Breast epithelium (tissue), 4 donors: ENCODE measurements around the gene DLX6. TPM values are rescaled to one million over a fixed set of nuclear protein-coding genes. Genes with fewer than 3 reads are reported as not detected.

ENCODE experiments used
- DNase-seq, 2 donors: peaks; one replicate each; pipeline ENCODE4 v3.0.0-alpha.2; 2019; ENCODE audit warnings: low spot score in 2 of 2
- H3K27ac ChIP-seq, 2 donors: fragments of 200-600 bp; sonication (generic) in 1 of 2; one replicate each; pipeline ENCODE4 v1.5.1; 2016 to 2019; ENCODE audit warnings: mild to moderate bottlenecking in 1 of 2
- H3K27me3 ChIP-seq, 2 donors: fragments of 200-600 bp; sonication (generic) in 1 of 2; one replicate each; pipeline versions ENCODE4 v1.5.1 to v1.6.0; 2017 to 2019; ENCODE audit warnings: control low read depth in 1 of 2, mild to moderate bottlenecking in 1 of 2
- H3K36me3 ChIP-seq: fragments of 200-600 bp; one replicate; pipeline ENCODE4 v1.5.1; 2019
- H3K4me1 ChIP-seq, 2 donors: fragments of 200-600 bp; sonication (generic); one replicate each; pipeline ENCODE4 v1.5.1; 2016 to 2019; ENCODE audit warnings: control low read depth in 1 of 2
- H3K4me3 ChIP-seq, 3 donors: fragments of 200-600 bp; sonication (generic); 1 replicate in 2 of 3; 2 replicates in 1 of 3; pipeline ENCODE4 v1.5.1; 2016 to 2019; ENCODE audit warnings: mild to moderate bottlenecking in 3 of 3, moderate library complexity in 2 of 3
- H3K9me3 ChIP-seq, 2 donors: fragments of 200-600 bp; sonication (generic) in 1 of 2; one replicate each; pipeline ENCODE4 v1.5.1; 2016 to 2019; ENCODE audit warnings: control low read depth in 1 of 2
- POLR2A ChIP-seq: fragments of 450-650 bp; IDR thresholded peaks from one replicate; pipeline ENCODE4 v1.6.1; 2016; ENCODE audit warnings: antibody characterized with exemption, mild to moderate bottlenecking, moderate library complexity
- POLR2AphosphoS5 ChIP-seq, 3 donors: sonication (generic); formaldehyde crosslinking; IDR thresholded peaks; one replicate each; pipeline ENCODE4 v1.6.1; 2017; ENCODE audit warnings: antibody characterized with exemption in 3 of 3
- intact Hi-C: fragments of 100-400 bp; cut with DNase I; formaldehyde crosslinking; loops from one replicate; pipeline ENCODE4 v1.15.1; 2023; ENCODE audit warnings: low total_unique reads
- total RNA-seq, 3 donors: library from RNA; depleted of rRNA; stranded (reverse); fragments of >200 nt; gene quantifications; one replicate each; pipeline ENCODE4 v1.1.0, GENCODE V29; 2016
- TF ChIP-seq, protein P1 (sequence below), 3 donors: fragments of 450-650 bp; IDR thresholded peaks; one replicate each; pipeline ENCODE4 v1.5.1; 2016 to 2017; ENCODE audit warnings: antibody characterized with exemption in 3 of 3, mild to moderate bottlenecking in 3 of 3, moderate library complexity in 3 of 3

The DLX6 gene
- total RNA-seq, 3 donors from 2014 or later = under 0.01 TPM; not detected in 2

DNA sequence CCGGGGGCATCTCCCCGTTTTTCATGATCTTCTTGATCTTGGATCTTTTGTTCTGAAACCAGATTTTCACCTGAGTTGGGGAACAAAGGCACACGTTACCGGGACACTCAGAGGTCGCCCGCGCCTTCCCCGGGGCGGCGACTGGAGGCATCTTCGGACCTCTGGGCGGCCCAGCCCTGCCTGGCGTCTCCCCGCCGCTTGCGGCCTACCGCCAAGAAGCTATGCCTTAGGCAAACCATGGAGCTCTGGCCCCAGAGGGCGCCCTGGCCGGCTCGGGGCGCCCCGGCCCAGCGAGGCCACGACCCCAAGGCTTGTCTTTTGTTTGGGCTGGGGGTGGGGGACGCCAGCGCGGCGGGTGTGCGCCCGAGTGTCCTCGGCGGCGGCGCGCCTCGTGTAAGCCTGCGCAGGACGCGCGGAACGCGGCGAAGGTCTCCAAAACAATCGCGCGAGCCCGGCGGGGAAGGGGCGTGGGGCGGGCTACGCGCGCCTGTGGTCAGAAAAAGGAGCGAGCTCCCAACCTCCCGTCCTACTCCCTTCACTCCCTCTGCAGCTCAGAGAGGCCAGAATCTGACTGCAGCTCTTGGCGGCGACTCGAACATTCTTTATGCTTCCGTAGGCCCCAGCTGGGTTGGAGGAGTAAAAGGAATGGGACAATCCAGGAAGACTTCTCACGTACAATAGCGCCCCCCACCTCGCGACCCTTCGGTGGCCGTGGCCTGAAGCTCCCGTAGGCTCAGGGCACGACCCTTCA is 15.8 kb downstream of the DLX6 start:
- DNase-seq = no peak
- H3K27me3 ChIP-seq = peaks cover 0 to 100% of the 10 kb centered on the region in 2 donors
- H3K4me3 ChIP-seq = peak overlapping the region in 1 of 3 donors; percentile 13
- intact Hi-C loops = no loop called here
- peaks cover 6 to 8% of the 10 kb centered on the region in 2 donors for H3K4me1 ChIP-seq
- no peaks in the 10 kb centered on the region for H3K9me3 ChIP-seq
- no peaks in the 10 kb centered on the region for H3K36me3 ChIP-seq
- H3K27ac ChIP-seq = no peak overlapping the region
- no peak for TF ChIP-seq POLR2AphosphoS5 (IDR thresholded peaks at IDR 0.05)
- no peak for TF ChIP-seq POLR2A
- TF ChIP-seq, protein P1, sequence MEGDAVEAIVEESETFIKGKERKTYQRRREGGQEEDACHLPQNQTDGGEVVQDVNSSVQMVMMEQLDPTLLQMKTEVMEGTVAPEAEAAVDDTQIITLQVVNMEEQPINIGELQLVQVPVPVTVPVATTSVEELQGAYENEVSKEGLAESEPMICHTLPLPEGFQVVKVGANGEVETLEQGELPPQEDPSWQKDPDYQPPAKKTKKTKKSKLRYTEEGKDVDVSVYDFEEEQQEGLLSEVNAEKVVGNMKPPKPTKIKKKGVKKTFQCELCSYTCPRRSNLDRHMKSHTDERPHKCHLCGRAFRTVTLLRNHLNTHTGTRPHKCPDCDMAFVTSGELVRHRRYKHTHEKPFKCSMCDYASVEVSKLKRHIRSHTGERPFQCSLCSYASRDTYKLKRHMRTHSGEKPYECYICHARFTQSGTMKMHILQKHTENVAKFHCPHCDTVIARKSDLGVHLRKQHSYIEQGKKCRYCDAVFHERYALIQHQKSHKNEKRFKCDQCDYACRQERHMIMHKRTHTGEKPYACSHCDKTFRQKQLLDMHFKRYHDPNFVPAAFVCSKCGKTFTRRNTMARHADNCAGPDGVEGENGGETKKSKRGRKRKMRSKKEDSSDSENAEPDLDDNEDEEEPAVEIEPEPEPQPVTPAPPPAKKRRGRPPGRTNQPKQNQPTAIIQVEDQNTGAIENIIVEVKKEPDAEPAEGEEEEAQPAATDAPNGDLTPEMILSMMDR (IDR thresholded peaks at IDR 0.05) = no peak

DNA sequence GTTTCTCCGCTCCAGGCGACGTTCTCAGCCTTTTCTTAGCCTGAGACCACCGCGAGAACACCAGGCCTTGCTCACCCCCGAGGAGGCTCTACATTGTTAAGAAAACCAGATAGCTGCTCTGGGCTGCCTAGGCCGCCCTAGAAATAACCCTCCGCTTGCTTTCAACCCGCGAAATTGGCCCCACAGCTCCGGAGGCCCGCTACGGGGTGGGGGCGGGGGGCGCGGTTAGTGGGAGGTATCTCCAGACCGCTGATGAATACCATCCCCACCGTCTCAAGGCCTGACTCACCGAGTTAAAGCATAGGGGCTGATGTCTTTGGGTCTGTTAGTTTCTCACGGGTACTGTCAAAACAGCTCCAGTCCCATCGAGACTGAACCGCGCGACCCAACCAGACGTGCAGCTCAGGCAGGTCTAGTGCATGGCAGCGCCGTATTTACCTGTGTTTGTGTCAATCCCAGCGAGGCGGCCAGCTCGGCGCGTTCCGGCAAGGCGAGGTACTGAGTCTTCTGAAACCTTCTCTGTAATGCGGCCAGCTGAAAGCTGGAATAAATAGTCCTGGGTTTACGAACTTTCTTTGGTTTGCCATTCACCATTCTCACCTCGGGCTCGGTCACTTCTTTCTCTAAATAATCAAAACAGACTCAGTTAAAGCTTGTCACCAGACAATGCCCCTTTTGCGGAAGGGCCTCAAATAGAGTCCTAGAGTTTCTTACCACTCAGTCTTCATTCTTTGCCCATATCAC is 16.6 kb downstream of the DLX6 start:
- Histone ChIP-seq H3K27ac (no peak overlapping the region), H3K36me3 (no peaks in the 10 kb centered on the region), H3K27me3 (peaks cover 0 to 100% of the 10 kb centered on the region in 2 donors), H3K9me3 (no peaks in the 10 kb centered on the region), H3K4me1 (peaks cover 6 to 8% of the 10 kb centered on the region in 2 donors), H3K4me3 (peak overlapping the region in 1 of 3 donors; percentile 13)
- intact Hi-C loops = no loop called here
- TF ChIP-seq POLR2AphosphoS5 (IDR thresholded peaks at IDR 0.05) (no peak), POLR2A (no peak)
- TF ChIP-seq, protein P1 (IDR thresholded peaks at IDR 0.05) = no peak
- no peak for DNase-seq

DNA sequence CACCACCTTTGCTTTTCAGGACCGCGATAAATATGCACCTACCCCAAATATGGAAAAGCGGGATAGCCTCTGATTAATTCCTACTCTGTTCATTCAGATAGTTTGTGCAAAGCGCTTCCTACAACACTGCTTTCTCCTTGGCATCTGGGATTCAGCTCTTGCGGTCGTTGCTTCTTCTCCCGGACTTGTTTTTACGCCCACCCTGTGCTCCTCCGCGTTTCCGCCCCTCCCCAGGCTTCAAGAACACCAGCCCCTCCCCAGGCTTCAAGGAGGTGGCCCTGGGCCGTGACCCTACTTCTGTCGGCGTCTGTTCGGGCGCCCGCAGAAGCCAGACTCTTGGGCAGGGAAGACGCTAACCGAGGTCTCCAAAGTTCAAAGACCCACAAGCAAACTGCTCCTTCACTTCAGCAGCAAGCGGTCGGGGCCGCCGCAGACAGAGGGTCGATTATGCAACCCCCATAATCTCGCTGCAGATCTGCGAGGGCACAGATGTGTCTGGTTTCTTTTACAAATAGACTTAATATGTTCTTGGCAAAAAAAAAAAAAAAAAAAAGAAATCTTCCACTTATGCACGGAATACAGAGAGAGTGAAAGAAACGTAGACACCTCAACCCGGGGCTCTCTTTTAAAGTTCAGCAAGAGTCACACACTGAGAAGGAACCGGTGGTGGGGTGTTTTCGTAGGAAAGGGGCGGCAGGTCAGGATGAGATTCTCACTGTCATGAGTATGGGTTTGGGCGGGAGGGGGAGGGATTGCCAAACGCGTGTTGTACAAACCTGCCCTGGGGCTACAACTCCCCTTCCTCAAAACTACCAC is 17.3 kb downstream of the DLX6 start:
- TF ChIP-seq POLR2AphosphoS5 (IDR thresholded peaks at IDR 0.05) (no peak), POLR2A (no peak)
- TF ChIP-seq, protein P1 (IDR thresholded peaks at IDR 0.05) = no peak
- Histone ChIP-seq H3K9me3 (no peaks in the 10 kb centered on the region), H3K27ac (no peak overlapping the region), H3K4me1 (peaks cover 8 to 11% of the 10 kb centered on the region in 2 donors), H3K27me3 (peaks cover 0 to 99% of the 10 kb centered on the region in 2 donors), H3K36me3 (no peaks in the 10 kb centered on the region), H3K4me3 (peak overlapping the region in 1 of 3 donors; percentile 66)
- intact Hi-C loops = no loop called here
- no peak for DNase-seq

DNA sequence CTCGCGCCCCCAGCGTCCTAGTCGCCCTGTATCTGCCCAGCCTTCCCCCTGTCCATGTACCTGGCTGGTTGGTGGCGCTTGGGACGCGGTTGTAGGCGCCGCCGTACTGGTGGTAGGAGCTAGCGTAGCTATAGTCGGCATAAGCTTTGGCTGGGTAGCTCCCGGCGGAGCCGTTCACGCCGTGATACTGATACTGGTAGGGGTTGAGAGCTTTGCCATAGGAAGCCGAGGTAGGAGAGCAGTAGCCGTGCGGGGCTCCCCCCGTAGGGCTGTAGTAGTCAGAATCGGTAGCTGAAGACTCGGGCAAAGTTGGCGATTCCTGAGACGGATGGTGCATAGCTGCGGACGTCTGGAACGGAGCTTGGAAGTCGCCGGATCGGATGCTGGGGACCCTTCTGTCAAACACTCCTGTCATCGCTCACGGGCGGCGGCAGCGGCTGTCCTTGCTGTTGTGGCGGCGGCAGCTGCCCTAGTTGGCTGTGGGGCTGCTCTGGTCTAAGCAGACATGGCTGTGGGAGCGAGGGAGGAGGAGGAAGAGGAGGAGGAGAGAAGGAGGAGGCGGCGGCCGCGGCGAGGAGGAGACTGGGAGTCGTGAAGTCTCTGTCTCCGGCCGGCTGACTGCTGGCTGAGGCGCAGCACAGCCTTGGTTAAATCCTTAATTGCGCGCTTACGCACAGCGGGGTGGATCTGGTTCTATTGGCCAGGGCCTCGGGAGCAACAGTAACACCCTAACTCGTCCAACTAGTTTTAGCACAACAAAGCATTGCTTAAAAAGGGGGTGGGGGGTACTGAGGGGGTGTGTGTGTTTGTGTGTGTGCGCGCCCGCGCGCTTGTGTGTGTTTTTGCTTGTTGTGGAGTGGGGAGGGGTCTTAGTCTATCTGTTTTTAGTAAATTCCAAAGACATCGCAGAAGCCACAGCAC is 19.1 kb downstream of the DLX6 start, which contains the start of gene DLX5:
Gene DLX5 (minus strand): TSS at position 623 of the 921 bp plus-strand sequence. CDS start 208 bp downstream, at position 415.
- no peaks in the 10 kb centered on the region for H3K9me3 ChIP-seq
- peak within 1 kb of the TSS in 1 of 2 donors; percentile 21 for H3K27ac ChIP-seq
- TF ChIP-seq, protein P1 (IDR thresholded peaks at IDR 0.05) = no peak
- TF ChIP-seq POLR2AphosphoS5 (IDR thresholded peaks at IDR 0.05) = no peak
- TF ChIP-seq POLR2A = no peak
- peaks cover 8 to 11% of the 10 kb centered on the region in 2 donors for H3K4me1 ChIP-seq
- intact Hi-C loops = no loop called here
- peaks cover 0 to 84% of the 10 kb centered on the region in 2 donors for H3K27me3 ChIP-seq
- DNase-seq = no peak
- H3K36me3 ChIP-seq = no peaks in the 10 kb centered on the region
- peak within 1 kb of the TSS; percentile 29 to 66 (median 39) for H3K4me3 ChIP-seq
